GM23338 (cell line): ENCODE measurements around the gene DIDO1.

ENCODE experiments used
- CREB1 ChIP-seq: fragments of 250-450 bp; sonication (Bioruptor Pico); IDR thresholded peaks from 2 replicates; pipeline ENCODE4 v1.5.0; 2020; ENCODE audit warnings: low read depth, mild to moderate bottlenecking, moderate library complexity
- CTCF ChIP-seq, 2 experiments: fragments of 200-600 bp in 1 of 2; sonication (generic) in 1 of 2; conservative IDR thresholded peaks; 2 replicates each; pipeline versions ENCODE4 v1.5.1 to v1.6.1; 2016 to 2017; ENCODE audit warnings: antibody characterized with exemption in 2 of 2, low read depth in 2 of 2, mild to moderate bottlenecking in 2 of 2, moderate library complexity in 1 of 2
- EZH2 ChIP-seq: fragments of 200-600 bp; sonication (generic); IDR thresholded peaks from one replicate; pipeline ENCODE4 v1.8.0; 2017; ENCODE audit warnings: antibody characterized with exemption, mild to moderate bottlenecking, low read depth; ENCODE audit not compliant: unreplicated experiment
- EZH2phosphoT487 ChIP-seq: fragments of 200-600 bp; sonication (generic); IDR thresholded peaks from one replicate; pipeline ENCODE4 v1.8.1; 2018; ENCODE audit warnings: antibody characterized with exemption; ENCODE audit not compliant: unreplicated experiment
- JUNB ChIP-seq: IDR thresholded peaks from one replicate; pipeline ENCODE4 v1.6.1; 2016; ENCODE audit warnings: antibody characterized with exemption; ENCODE audit not compliant: unreplicated experiment
- POLR2AphosphoS5 ChIP-seq: IDR thresholded peaks from 2 replicates; pipeline ENCODE4 v1.6.1; 2016; ENCODE audit warnings: antibody characterized with exemption, low read depth
- REST ChIP-seq: IDR thresholded peaks from one replicate; pipeline ENCODE4 v1.6.1; 2018; ENCODE audit warnings: antibody characterized with exemption; ENCODE audit not compliant: unreplicated experiment

- TF ChIP-seq CTCF (conservative IDR thresholded peaks at IDR 0.05; ENCODE audit: low read depth in 2 of 2) (no peak), EZH2 (no peak), POLR2AphosphoS5 (no peak), REST (no peak), EZH2phosphoT487 (no peak), CREB1 (CRISPR knock-in tag) (no peak), JUNB (no peak)
Observed at GRCh38 chr20:62897666-62898065, 28.6 kb downstream of the DIDO1 start.
